ENCODE data around the gene GRM8. TPM values are rescaled to one million over a fixed set of nuclear protein-coding genes. Genes with fewer than 3 reads are reported as not detected.
"Not testable (repeated sequence)": the region's sequence is repeated elsewhere in the genome, so short reads cannot be mapped to it uniquely, and the experiment has no call there.

GRM8 gene
- total RNA-seq, 1 donor from 2014 or later: 0.51 TPM

DNA sequence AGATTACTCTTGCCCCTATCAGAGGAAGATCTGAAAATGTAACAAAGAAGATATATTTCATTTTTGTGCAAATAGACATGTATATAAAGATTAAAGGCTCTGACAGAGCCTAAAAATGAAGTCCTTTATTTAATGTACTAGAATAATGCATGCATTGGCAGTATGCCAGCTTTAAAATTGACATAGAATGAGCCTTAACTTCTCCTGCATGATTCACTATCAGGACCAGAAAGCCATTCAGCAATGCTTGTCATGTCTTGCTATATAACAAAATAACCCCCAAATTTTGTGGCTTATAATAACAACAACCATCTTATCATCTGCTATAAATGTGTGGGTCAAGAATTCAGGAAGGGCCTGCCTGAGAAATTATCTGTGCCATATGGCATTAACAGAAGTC lies 411.9 kb downstream of the GRM8 start:
- H3K9me3 Mint-ChIP-seq (ENCODE audit: unreplicated experiment): no peaks in the 10 kb centered on the region
- H3K27me3 Mint-ChIP-seq (ENCODE audit: unreplicated experiment): no peaks in the 10 kb centered on the region
- no peak overlapping the region for H3K27ac Mint-ChIP-seq (ENCODE audit: unreplicated experiment)
- H3K4me1 Mint-ChIP-seq (ENCODE audit: unreplicated experiment): no peaks in the 10 kb centered on the region
- TF ChIP-seq, protein P1, sequence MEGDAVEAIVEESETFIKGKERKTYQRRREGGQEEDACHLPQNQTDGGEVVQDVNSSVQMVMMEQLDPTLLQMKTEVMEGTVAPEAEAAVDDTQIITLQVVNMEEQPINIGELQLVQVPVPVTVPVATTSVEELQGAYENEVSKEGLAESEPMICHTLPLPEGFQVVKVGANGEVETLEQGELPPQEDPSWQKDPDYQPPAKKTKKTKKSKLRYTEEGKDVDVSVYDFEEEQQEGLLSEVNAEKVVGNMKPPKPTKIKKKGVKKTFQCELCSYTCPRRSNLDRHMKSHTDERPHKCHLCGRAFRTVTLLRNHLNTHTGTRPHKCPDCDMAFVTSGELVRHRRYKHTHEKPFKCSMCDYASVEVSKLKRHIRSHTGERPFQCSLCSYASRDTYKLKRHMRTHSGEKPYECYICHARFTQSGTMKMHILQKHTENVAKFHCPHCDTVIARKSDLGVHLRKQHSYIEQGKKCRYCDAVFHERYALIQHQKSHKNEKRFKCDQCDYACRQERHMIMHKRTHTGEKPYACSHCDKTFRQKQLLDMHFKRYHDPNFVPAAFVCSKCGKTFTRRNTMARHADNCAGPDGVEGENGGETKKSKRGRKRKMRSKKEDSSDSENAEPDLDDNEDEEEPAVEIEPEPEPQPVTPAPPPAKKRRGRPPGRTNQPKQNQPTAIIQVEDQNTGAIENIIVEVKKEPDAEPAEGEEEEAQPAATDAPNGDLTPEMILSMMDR (IDR thresholded peaks at IDR 0.05): no peak
- no peaks in the 10 kb centered on the region for H3K36me3 Mint-ChIP-seq (ENCODE audit: unreplicated experiment)
- no peak for DNase-seq (ENCODE audit: extremely low spot score, unreplicated experiment)
- H3K4me3 Mint-ChIP-seq (ENCODE audit: unreplicated experiment): no peak overlapping the region

- Mint-ChIP-seq H3K9me3 (ENCODE audit: unreplicated experiment) (no peaks in the 10 kb centered on the region), H3K4me3 (ENCODE audit: unreplicated experiment) (no peak overlapping the region), H3K4me1 (ENCODE audit: unreplicated experiment) (no peaks in the 10 kb centered on the region), H3K27me3 (ENCODE audit: unreplicated experiment) (no peaks in the 10 kb centered on the region), H3K27ac (ENCODE audit: unreplicated experiment) (no peak overlapping the region), H3K36me3 (ENCODE audit: unreplicated experiment) (no peaks in the 10 kb centered on the region)
- no peak for DNase-seq (ENCODE audit: extremely low spot score, unreplicated experiment)
- TF ChIP-seq, protein P1 (IDR thresholded peaks at IDR 0.05): no peak
Observed at GRCh38 chr7:126839624-126840023, 413.1 kb downstream of the GRM8 start.

DNA sequence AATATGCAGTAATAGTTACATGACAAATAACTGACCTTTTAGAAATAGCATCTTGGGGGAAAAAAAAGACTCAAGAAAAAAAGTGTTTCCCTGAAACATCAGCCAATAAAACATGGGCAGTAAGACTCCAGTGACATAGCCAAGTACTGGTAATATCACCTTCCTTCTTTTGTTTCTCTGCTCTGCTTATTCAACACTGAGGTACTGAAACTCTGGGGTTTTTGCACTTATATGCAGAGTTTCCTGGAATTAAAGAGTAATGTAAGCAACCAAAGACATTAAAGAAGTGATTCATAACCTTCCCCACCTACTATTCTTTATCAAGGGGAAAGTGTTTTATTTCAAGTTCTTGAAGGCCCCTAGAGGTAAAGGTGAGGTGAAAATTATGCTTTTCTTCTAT lies 414.5 kb downstream of the GRM8 start:
- no peak overlapping the region for H3K4me3 Mint-ChIP-seq (ENCODE audit: unreplicated experiment)
- H3K27ac Mint-ChIP-seq (ENCODE audit: unreplicated experiment): no peak overlapping the region
- no peaks in the 10 kb centered on the region for H3K36me3 Mint-ChIP-seq (ENCODE audit: unreplicated experiment)
- H3K4me1 Mint-ChIP-seq (ENCODE audit: unreplicated experiment): no peaks in the 10 kb centered on the region
- H3K9me3 Mint-ChIP-seq (ENCODE audit: unreplicated experiment): no peaks in the 10 kb centered on the region
- H3K27me3 Mint-ChIP-seq (ENCODE audit: unreplicated experiment): no peaks in the 10 kb centered on the region
- TF ChIP-seq, protein P1 (IDR thresholded peaks at IDR 0.05): no peak
- no peak for DNase-seq (ENCODE audit: extremely low spot score, unreplicated experiment)

DNA sequence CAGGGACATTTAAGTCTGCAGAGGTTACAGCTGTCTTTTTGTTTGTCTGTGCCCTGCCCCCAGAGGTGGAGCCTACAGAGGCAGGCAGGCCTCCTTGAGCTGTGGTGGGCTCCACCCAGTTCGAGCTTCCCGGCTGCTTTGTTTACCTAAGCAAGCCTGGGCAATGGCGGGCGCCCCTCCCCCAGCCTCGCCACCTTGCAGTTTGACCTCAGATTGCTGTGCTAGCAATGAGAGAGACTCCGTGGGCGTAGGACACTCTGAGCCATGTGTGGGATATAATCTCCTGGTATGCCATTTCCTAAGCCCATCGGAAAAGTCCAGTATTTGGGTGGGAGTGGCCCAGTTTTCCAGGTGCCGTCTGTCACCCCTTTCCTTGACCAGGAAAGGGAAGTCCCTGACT lies 421.5 kb downstream of the GRM8 start:
- not testable (repeated sequence) for H3K4me3 Mint-ChIP-seq (ENCODE audit: unreplicated experiment); H3K4me1 Mint-ChIP-seq (ENCODE audit: unreplicated experiment); DNase-seq (ENCODE audit: extremely low spot score, unreplicated experiment); H3K27me3 Mint-ChIP-seq (ENCODE audit: unreplicated experiment); H3K36me3 Mint-ChIP-seq (ENCODE audit: unreplicated experiment); H3K27ac Mint-ChIP-seq (ENCODE audit: unreplicated experiment)
- peaks cover 11% of the 10 kb centered on the region for H3K9me3 Mint-ChIP-seq (ENCODE audit: unreplicated experiment)

DNA sequence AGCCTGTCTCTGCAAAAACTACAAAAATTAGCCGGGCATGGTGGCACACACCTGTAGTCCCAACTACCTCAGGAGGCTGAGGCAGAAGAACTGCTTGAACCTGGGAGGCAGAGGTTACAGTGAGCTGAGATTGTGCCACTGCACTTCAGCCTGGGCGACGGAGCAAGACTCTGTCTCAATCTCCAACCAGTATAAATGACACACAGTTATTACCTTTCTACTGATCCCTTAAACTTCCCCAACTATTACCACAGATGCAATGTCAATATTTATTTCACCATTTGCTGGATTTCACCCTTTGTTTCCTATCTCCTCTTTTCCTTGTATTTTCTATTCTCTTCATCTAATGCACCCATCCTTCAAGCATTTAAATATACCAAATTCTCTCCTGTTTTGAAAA lies 431.8 kb downstream of the GRM8 start:
- H3K9me3 Mint-ChIP-seq (ENCODE audit: unreplicated experiment): no peaks in the 10 kb centered on the region
- no peaks in the 10 kb centered on the region for H3K4me1 Mint-ChIP-seq (ENCODE audit: unreplicated experiment)
- H3K4me3 Mint-ChIP-seq (ENCODE audit: unreplicated experiment): no peak overlapping the region
- no peak overlapping the region for H3K27ac Mint-ChIP-seq (ENCODE audit: unreplicated experiment)
- no peak for DNase-seq (ENCODE audit: extremely low spot score, unreplicated experiment)
- H3K36me3 Mint-ChIP-seq (ENCODE audit: unreplicated experiment): no peaks in the 10 kb centered on the region
- H3K27me3 Mint-ChIP-seq (ENCODE audit: unreplicated experiment): peaks cover 8% of the 10 kb centered on the region
- TF ChIP-seq, protein P1 (IDR thresholded peaks at IDR 0.05): no peak

DNA sequence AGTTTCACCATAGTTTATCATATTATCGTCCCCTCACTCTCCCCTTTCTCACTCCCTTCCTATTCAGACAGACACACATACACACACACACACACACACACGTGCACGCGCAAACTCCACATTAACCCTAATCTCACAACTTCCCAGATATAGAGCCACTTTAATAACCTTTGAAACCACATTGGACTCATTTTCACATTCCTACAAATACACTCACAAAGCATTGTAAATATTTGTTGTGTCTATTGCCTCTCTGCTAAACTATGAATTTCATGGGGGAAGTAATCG lies 433.6 kb downstream of the GRM8 start:
- TF ChIP-seq, protein P1 (IDR thresholded peaks at IDR 0.05): no peak
- H3K27me3 Mint-ChIP-seq (ENCODE audit: unreplicated experiment): peaks cover 8% of the 10 kb centered on the region
- no peaks in the 10 kb centered on the region for H3K4me1 Mint-ChIP-seq (ENCODE audit: unreplicated experiment)
- no peak for DNase-seq (ENCODE audit: extremely low spot score, unreplicated experiment)
- no peaks in the 10 kb centered on the region for H3K9me3 Mint-ChIP-seq (ENCODE audit: unreplicated experiment)
- H3K36me3 Mint-ChIP-seq (ENCODE audit: unreplicated experiment): no peaks in the 10 kb centered on the region
- H3K4me3 Mint-ChIP-seq (ENCODE audit: unreplicated experiment): no peak overlapping the region
- H3K27ac Mint-ChIP-seq (ENCODE audit: unreplicated experiment): no peak overlapping the region
